Activated CD4-positive, CD25-positive, alpha-beta regulatory T cell treated with anti-CD3 and anti-CD28 coated beads, Interleukin-2, amount 50 U/mL, for 72 hours (primary cell): Measurements from ENCODE around the gene SCN1B.
"Not testable (repeated sequence)": the region's sequence is repeated elsewhere in the genome, so short reads cannot be mapped to it uniquely, and the experiment has no call there.

ENCODE experiments used
- DNase-seq: peaks from one replicate; pipeline ENCODE4 v3.0.0; 2021

The SCN1B gene

DNA sequence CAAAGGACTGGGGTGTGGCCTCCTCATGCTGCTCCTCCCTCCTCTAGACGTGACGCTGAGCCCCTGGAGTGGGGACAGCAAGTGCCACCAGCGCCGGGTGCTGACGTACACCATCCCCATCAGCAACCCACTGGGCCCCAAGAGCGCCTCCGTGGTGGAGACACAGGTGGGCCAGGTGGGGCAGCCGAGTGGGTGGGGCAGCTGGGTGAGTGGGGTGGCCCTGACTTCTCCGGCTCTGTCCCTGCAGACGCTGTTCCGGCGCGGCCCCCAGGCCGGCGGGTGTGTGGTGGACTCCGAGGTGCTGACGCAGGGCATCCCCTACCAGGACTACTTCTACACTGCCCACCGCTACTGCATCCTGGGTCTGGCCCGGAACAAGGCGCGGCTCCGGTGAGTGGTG, 11.1 kb upstream of the SCN1B start:
- DNase-seq: no peak

DNA sequence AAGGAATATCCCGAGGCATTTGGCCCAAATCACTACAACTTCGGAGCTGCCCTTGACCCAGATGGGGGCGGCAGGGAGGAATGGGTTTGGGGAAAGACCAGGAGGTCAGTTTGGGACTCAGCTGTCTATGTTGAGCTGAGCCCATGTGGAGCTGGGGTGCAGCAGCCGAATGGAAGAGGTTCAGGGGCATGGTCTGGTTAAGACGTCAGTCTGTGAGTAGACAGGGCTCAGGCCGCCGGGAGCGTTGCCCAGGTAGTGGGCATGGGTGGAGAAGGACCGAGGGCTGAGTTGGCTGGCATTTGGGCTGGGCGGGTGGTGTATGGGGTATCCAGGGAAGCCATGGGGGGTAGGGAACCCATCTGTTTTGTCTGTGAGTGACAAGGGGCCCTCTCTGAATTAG, 9.3 kb upstream of the SCN1B start:
- no peak for DNase-seq

DNA sequence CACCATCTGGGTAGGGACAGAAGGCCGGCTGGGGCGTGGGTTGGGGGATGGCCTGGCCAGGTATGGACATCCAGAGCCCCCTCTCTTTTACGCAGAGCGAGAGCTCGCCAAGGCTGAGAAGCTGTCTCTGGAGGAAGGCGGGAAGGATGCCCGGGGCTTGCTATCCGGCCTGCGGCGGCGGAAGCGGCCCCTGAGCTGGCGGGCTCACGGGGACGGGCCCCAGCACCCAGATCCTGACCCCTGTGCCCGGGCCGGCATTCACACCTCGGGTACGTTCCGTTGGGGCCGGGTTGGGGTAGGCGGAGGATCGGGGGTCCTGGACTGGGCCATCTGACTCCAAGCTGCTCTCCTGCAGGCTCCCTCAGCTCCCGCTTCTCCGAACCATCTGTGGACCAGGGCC, 8.7 kb upstream of the SCN1B start:
- DNase-seq: no peak

DNA sequence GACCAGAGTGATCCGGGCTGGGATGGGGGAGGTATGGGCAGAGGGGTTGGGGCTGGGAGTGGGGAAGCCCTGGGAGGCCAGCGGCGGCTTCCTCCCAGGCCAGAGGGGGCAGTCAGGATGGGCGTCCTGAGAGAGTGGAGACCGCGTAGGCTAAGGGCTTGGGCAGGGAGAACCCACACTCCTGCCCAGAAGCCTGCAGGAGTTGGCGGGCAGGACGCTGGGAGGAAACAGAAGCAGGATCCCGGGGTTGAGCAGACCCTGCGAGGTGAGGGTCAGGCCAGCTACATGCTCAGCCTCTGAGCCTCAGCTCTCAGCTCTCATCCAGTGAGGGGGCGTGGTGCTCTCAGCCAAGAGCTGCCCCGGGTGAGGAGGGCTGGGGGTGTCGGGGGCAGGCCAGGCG, 7.8 kb upstream of the SCN1B start:
- DNase-seq: no peak

DNA sequence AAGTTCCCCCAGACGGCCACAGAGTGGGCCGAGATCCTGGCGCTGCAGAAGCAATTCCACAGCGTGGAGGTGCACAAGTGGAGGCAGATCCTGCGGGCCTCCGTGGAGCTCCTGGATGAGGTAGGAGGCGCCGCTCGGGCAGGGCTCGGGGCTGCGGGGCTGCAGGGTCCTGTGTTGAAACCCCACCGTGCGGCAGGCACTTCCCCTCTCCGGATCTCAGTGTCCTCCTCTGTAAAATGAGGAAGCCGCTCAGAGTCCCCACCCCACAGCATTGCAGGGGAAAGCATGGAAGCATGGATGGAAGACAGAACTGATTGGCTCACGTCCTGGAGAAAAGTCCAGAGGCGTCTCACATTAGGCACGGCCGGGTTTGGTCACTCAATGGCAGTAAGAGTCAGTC, 6.8 kb upstream of the SCN1B start:
- DNase-seq: no peak

DNA sequence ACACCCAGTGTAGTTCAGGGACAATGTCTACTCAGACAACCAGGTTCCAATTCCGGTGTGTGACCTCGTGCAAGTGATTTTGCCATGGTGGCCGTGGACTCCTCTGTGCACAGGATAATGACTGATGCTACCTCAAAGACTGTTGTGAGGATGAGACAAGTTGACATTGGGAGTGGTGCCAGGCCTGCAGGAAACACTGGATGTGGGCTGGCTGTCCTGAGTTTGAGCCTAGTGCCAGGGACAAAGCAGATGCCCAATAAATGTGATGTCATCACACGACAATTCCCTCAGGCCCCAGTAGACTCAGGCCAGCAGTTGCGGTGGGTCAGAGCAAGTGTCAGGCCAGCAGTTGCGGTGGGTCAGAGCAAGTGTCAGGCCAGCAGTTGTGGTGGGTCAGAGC, 6.2 kb upstream of the SCN1B start:
- DNase-seq: no peak

DNA sequence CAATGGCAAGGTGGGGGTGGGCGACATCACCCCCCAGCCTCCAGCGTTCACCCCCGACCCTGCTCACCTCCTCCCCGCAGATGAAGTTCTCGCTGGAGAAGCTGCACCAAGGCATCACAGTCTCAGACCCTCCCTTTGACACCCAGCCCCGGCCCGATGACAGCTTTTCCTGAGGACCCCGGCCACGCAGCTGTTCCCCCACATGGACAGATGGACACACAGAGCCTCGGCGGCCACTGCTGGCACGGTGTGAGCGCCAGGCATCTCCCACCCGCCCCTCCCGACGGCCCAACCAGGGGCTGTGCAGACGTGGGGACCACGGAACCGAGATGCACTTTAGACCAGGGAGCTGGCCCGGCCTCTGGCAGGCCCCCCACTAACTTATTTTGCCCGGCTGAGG, 4.3 kb upstream of the SCN1B start:
- no peak for DNase-seq

DNA sequence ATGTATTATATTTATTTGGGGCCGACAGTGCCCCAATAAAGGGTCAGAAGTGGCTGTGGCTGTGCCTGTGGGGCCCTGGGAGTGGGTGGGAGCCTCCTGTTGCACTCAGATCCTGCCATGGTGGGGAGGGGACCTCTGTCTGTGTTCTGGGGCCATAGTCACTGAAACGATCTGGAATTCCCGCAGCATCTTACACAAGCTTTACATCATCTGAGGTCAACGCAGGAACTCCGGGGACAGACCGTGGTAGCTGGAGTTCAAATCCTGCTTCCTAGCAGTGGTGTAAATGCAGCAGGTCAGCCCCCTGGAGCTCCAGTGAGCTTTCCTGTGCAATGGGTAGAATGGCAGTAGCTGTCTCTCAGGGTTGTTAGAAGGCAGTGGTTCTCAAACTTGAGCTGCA, 3.9 kb upstream of the SCN1B start:
- no peak for DNase-seq

DNA sequence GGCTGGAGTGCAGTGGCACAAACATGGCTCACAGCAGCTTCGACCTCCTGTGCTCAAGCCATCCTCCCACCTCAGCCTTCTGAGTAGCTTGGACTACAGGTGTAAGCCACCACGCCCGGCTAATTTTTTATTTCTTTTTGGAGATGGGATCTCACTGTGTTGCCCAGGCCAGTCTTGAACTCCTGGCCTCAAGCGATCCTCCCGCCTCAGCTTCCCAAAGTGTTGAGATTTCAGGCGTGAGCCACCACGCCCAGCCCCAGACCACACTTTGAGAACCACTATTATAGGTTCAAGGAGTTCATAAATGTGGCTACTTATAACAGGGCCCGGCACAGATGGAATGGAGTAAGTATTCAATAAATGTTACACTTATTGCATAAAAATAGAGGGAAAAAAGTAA, 3.3 kb upstream of the SCN1B start:
- no peak for DNase-seq

DNA sequence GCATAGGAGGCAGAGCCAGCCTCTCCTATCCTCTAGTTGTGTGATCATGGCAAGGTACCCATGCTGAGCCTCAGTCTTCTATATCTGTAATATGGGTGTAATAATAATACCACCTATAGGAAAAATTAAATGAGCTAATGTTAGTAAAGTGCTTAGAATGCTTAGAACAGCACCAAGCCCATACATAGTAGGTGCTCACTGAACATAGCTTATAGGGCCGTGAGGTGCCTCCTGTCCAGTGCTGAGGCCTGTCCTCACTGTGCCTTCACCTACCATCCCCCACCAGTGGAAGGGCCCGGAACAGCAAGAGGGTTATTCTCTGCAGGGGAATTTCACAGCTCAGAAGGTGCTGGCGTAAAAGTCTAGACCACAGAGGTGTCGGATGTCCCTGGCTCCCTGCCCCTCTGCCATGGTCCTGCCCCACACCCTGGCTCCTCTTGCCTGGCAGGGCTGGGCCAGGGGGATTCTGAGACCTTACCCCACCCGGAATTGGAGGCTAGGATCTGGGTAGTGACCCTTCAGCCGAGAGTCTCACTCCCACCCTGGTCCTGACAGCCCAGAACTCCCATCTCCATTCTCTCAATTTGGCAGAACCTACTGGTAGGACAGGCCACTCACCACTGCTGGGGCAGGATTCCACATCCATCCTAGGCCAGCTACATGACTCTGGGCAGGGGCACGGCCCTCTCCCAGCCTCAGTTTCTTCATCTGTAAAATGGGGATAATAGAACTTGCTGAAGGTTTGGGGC, 2.2 kb upstream of the SCN1B start:
- no peak for DNase-seq

DNA sequence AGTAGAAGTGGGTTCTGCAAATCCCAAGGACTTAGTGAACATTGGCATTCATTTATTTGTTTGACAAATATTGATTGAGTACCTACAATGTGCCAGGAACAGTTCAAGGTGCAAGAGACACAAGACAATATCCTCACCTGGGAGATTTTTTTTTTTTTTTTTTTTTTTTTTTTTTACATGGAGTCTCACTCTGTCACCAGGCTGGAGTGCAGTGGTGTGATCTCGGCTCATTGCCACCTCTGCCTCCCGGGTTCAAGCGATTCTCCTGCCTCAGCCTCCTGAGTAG, 1.7 kb upstream of the SCN1B start:
- DNase-seq: not testable (repeated sequence)

DNA sequence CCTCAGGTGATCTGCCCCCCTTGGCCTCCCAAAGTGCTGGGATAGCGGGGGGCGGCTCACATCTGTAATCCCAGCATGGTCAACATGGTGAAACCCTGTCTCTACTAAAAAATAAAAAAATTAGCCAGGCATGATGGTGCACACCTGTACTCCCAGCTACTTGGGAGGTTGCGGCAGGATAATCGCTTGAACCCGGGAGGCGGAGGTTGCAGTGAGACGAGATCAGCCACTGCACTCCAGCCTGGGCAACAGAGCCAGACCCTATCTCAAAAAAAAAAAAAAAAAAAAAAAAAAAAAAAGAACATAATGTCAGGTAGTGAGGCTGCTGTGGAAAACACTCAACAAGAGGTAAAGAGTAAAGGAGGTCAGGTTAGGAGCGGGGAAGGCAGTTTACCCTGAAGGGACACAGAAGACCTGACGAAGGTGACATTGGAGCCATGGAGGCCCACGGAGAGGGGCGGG, 964 bp upstream of the SCN1B start:
- DNase-seq: not testable (repeated sequence)

DNA sequence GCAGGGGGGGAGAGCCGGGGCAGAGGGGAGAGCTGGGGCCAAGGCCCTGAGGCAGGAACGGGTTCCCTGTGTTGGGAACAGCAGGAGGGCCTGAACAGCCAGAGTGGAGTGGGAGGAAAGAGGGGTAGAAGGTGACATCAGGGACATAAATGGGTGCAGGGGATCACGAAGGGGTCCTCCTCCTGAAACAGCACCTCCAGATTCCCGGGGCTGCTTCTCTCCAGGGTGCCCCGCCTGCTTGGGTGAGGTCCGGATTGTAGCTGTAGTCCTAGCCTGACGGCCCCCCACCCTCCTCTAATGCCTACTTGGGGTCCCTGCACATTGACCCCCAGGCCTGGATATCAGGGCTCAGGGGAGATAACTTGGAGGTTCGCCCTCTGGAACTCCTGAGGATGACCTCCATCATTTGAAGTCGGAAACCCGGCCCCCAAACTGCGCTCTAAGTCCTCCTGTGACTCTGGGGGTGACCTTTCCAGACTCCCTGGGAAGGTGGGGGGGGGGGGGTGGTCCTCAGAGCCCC, 473 bp upstream of the SCN1B start:
- no peak for DNase-seq

DNA sequence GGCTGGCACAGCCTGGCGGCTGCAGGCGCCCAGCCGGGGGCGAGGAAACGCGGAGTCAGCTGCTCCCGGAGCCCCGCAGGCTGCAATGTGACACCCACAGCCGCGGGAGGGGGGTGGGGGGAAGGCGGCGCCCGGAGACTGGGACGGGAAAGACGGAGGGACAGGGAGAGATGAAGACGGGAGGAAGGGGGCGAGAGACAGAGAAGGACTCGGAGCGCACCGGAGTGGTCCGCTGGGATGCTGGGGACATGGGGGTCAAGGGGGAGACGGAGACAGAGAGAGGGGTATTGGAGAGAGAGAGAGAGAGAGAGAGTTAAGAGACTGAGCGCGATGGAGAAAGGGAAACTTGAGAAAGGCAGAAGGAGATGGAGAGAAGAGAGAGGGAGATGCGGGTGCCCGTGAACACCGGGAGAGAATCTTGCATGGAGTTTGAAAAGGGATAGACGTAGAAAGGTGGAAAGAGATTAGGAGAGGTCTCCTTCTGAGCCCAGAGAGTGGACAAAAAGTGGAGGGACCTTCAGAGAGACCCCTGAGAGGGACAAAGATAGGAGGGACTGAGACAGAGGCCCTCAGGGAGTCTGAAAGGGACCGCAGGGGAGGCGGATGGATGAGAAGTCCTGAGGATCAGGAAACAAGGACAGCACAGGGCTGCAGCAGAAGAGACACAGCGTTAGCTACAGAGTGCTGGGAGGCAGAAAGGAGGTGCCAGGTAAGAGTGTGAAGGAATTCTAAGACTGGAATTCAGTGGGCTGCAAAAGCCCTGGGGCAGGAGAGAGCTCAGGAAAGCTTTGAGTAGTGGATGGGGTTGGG, 1.0 kb downstream of the SCN1B start:
- DNase-seq: no peak

DNA sequence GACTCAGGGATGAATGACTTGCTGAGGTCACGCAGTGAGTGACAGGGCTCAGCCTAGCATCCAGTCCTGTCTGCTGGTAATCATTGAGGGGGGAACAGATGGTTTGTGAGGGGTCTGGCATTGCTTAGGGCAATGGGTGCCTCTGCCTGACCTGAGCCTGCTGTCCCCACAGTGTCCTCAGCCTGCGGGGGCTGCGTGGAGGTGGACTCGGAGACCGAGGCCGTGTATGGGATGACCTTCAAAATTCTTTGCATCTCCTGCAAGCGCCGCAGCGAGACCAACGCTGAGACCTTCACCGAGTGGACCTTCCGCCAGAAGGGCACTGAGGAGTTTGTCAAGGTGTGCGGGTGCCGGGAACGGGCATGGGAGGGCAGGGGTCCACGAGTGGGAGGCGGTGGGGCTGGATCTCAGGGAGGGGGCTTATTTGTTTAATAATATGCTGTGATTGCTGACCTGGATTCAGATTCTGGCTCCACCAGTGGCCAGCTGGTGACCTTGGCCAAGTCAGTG, 2.1 kb downstream of the SCN1B start:
- DNase-seq: no peak

DNA sequence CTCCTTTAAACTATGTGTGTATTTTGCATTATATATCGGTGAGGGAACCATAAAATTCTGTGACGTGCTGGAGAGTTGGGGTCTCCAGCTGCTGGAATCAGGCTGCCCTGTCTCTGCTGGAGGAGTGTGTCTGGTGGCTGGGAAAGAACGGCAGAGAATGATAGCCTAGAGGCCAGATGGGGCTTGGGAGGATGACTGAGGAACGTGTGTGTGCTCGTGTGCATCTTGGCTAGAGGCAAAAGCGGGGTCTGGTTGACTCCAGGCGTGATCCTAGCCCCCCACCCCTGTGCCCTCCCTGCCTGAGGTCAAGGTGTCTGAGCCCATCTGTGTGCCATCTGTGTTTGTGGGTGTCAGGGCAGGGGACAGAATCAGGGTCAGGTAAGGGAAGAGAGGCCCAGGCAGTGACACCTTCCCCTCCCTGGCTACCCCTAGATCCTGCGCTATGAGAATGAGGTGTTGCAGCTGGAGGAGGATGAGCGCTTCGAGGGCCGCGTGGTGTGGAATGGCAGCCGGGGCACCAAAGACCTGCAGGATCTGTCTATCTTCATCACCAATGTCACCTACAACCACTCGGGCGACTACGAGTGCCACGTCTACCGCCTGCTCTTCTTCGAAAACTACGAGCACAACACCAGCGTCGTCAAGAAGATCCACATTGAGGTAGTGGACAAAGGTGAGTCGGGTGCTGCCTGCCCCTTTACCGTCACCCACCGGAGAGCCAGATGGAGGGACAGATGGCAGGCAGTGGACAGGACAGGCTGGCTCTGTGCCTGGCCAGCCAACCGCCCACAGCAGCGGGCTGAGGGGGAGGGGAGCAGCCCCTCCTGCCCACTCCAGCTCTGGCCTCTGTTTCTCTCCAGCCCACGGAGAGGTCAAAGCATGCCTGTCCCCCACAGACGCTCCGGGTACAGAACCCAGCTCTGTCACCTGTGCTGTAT, 3.1 kb downstream of the SCN1B start:
- no peak for DNase-seq

DNA sequence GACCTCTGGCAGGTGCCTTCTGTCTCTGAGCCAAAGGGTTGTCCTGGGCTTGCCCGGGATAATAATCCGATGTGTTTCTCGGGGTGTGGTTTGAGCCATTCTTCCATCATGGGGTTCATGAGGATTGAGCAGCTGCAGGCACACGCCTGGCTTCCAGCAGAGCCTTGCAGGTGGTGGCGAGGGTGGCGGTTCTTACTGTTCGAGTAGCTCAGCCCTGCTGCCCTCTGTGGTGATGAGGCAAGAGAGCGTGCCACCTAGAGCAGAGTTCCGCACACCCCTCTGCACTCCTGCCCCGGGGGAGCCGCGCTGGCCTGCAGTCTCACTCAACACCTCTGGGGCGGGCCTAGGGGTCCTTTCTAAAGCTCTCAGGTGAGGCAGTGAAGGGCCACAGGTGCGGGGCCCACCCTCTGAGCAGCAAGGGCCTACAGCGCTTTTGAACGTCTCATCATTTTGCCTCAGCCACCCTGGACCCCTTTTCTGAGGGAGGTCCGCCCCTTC, 3.8 kb downstream of the SCN1B start:
- DNase-seq: no peak

DNA sequence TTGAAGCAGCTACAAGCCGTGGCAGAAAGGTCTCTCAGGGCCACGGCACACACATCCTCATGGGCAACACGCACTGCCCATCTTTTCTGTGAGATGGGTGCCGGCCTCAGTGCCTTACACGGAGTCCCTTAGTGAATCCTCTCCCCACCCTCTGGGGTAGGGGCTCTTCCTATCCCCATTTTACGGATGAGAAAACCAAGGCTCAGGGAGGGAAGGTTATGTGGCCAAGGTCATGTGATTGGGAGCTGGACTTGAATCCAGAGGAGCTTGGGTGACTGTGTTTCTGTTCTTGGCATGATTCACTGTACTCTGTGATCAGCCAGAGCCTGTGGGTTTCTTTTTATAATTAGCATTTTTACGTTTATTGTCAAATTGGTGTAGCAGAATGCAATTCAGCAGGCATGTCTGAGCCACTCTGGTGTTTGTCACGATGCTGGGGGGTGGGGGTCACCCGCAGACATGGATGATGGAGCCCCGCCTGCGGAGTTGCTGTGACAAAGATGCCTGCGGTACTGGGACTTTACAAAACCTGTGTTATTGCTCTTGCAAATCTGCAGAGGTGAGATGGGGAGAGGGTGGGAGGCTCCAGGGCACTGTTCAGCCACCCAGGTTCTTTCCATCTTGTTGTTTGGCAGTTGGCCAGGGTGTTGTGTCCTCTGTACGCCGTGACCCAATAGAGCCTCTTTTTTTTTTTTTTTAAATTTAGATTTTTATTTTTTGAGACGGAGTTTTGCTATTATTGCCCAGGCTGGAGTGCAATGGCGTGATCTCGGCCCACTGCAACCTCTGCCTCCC, 4.5 kb downstream of the SCN1B start:
- no peak for DNase-seq

DNA sequence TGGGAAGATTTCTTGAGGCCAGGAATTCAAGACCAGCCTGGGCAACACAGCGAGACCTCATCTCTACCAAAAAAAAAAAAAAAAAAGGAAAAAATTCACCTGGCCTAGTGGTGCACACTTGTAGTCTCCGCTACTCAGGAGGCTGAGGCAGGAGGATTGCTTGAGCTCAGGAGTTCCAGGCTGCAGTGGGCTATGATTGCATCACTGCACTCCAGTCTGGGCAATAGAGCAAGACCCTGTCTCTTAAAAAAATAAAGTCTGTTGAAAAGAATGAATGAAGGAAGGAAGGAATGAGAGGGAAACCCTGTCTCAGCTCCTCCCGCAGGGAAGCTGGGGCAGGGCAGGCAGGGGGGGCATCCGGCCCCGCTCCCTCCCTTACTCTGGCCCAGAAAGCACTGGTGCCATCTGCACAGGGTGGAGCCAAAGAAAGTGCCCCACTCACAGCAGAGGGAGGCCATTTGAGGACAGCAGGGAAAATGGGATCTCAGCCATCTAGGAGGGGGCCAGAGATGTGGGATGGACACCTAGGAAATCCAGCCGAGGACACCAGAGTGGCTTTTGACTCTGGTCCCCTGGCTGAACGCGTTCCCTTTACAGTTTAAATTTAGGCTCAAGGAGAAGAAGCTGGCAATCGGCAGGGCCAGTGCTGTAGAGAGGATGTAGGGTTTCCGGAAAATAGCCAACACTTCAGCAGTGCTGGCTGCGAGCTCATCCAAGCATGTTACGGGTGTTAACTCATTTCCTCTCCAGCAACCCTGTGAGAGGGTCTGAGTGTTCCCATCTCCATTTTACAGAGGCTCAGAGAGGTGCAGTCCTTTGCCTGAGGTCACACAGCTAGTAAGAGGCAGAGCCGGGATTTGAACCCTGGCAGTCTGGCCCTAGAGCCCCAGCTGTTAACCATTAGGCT, 7.7 kb downstream of the SCN1B start:
- no peak for DNase-seq

DNA sequence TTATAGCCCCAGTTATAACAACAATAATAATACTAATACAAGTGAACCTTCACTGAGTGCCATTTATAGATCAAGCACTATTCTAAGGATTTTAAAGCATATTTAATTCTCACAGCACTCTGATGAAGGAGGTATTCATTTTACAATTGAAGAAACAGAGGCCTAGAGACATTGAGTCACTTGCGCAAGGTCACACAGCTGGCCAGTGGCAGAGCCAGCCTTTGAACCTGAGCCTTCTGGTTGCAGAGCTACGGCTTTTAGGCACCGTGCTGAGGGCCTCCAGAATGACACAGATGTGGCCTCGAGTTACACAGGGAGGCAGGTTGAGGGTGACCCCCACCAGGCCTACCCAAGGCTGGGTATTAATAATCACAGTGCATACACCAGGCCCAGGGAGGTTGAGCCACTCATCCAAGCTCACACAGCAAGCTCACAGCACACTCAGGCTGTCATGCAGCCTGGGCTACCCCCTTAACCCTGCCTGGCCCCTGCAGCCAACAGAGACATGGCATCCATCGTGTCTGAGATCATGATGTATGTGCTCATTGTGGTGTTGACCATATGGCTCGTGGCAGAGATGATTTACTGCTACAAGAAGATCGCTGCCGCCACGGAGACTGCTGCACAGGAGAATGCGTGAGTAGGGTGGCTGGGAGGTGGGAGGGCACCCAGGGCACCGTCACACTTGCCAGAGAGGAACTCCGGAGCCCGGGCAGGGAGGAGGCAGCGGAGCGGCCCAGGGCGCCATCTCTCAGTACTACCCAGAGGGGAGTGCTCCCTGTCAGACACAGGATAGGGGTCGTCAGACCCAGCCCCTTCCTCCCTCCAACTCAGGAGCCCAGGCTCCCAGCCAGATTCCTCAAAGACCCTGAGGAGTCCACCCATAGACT, 8.6 kb downstream of the SCN1B start:
- DNase-seq: no peak
